HG03558 (cell line): ENCODE measurements around the gene ANK3.

ENCODE experiments used
- ATAC-seq: cut with Tn5 transposase; IDR thresholded peaks from one replicate; pipeline ENCODE4 v1.9.1; 2021; ENCODE audit warnings: moderate number of reproducible peaks; ENCODE audit not compliant: unreplicated experiment; ENCODE audit errors: extremely low read depth

Gene ANK3

DNA sequence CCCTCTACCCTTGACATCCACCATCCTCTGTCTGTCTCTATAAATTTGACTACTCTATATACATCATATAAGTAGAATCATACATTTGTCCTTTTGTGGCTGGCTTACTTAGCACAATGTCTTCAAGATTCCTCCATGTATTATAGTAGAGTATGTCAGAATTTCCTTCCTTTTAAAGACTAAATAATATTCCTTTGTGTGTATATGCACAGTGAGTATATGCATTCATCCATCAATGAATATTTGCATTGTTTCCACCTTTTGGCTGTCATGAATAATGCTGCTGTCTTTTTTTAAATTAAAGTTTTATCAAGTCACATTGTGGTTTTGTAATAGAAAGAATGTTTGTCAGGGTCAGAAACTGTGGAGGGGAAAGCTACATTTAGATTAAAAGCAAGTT is 195.3 kb downstream of the ANK3 start:
- ATAC-seq = no peak

- ATAC-seq = no peak
Measured at GRCh38 chr10:60192946-60193345, 196.7 kb downstream of the ANK3 start.

- ATAC-seq = no peak
Measured at GRCh38 chr10:60189861-60190475, 199.7 kb downstream of the ANK3 start.

DNA sequence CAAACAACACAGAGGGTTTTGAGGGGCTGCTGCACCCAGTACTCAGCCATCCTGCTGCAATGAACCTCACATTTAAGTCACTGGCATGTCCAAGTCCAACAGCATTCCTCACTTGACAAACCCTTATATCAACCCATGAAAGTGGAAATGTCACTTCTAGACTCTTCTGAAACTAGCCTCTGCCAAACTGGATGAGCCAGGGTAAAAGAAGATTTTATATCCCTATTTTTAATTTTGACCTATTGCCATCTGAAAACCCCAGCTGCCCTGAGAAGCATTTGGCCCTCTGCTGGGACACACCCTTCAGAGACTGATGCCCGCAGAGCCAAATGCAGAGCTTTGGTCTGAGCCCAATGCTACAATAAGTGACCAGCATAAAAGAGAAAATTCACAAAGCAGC is 201.1 kb downstream of the ANK3 start:
- no peak for ATAC-seq

GRCh38 chr10:60187691-60188090 is 202.0 kb downstream of the ANK3 start:
- ATAC-seq = no peak

- ATAC-seq = no peak
Measured at GRCh38 chr10:60186315-60187071, 203.2 kb downstream of the ANK3 start.

GRCh38 chr10:60185421-60185820 is 204.3 kb downstream of the ANK3 start:
- no peak for ATAC-seq

- no peak for ATAC-seq
Measured at GRCh38 chr10:60182691-60183090, 207.0 kb downstream of the ANK3 start.

- no peak for ATAC-seq
Measured at GRCh38 chr10:60176925-60177324, 212.8 kb downstream of the ANK3 start.

GRCh38 chr10:60175441-60175971 is 214.2 kb downstream of the ANK3 start:
- ATAC-seq = no peak

DNA sequence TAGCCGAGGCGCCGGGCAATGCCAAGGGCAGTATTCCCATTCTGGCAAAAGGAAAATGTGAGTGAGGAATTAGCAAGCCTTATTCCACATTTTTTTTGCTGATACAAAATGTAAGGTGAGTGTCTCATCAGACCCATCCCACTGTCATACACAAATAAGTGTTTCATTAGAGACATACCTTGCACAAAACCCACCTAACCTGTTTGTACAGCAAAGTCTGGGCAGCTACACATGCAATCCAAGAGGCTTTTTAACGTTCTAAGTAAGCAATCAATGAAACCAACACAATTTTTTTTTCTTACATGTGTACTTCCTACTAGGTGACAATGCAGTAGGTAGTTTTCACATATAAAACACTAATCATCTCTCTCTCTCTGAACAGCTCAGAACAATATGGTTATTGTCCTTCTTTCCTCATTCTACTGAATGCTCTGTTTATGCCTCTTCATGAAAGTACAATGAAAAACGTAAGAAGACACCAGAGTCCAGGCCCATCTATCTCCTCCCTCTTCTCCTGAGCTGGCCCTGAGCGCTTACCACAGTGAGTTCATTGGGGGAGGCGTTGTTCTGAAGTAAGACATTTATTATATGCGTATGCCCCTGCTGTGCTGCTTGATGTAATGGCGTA is 217.2 kb downstream of the ANK3 start:
- no peak for ATAC-seq

DNA sequence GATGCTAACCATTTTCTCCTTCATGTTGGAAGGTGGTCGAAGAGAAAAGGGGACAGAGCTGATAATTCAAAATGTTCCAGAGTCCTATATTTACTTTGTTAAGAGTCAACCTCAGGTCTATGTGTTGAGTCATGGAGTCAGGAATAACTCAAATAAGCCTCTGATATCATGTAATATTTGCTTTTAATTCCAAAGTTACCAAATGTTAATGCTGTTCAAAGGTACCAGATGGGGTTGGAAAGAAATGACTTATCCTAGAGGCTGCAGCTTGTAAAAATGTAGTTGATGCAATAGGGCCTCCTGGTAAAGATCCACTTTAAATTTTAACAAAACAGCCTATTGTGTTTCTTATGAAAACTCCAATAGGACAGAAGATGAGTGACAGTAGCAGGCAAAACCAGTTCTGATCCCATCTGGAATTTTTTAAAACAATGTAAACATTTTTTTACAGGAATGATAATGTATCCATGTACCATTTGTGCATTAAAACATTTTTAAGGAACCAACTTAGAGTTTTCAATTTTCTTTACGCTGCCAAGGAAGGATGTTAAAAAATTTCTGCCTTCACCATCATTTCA is 218.2 kb downstream of the ANK3 start:
- no peak for ATAC-seq

DNA sequence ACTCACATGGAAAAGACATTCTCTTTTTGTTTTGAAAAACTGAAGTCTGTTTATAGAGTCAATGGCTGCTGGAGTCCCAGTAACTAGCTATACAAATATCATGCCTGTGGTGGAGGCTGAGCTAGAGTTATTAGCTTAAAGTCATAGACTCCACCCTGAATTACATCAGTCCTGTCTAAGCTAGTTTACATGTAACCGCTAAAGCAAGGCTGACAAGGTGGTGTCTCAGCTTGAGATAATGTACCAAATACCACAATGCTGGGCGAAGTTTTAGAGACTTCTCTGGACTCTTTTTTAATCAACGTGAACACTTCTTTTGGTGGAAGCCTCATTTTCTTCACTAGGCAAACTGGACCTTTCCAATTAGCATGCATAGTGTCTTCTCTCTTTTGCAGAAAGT is 219.4 kb downstream of the ANK3 start:
- ATAC-seq = no peak

DNA sequence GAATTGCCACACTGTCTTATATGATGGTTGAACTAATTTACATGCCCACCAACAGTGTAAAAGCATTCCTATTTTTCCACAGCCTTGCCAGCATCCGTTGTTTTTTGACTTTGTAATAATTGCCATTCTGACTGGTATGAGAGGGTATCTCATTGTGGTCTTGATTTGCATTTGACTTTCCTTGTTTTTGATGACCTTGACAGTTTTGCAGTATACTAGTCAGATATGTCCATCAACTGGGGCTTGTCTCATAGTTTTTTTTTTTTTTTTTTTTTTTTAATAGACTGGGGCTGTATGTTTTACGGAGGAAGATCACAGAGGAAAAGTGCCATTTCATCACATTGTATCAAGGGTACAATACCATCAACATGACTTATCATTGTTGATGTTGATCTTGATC is 220.6 kb downstream of the ANK3 start:
- no peak for ATAC-seq

DNA sequence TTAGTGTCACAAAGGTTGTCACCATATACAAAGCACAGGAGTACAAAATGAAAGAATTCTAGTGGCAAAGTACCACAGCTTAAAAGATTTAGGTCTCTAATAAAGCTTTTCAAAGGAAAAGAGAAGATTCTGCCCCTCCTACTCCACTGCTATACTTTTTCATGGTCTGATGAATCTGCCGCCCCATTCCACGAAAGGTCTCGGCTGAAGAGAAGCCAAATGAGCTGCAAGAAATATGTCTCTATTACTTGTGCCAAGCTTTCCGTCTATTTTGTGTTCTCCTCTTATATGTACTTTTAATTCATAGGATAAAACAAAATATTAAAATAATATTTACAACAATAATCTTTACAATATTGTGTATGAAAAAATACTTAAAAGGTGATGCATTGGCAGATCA is 222.6 kb downstream of the ANK3 start:
- ATAC-seq = no peak

- no peak for ATAC-seq
Measured at GRCh38 chr10:60163786-60164185, 225.9 kb downstream of the ANK3 start.

- no peak for ATAC-seq
Measured at GRCh38 chr10:60162631-60163030, 227.0 kb downstream of the ANK3 start.

- ATAC-seq = no peak
Measured at GRCh38 chr10:60155943-60156683, 233.6 kb downstream of the ANK3 start.

DNA sequence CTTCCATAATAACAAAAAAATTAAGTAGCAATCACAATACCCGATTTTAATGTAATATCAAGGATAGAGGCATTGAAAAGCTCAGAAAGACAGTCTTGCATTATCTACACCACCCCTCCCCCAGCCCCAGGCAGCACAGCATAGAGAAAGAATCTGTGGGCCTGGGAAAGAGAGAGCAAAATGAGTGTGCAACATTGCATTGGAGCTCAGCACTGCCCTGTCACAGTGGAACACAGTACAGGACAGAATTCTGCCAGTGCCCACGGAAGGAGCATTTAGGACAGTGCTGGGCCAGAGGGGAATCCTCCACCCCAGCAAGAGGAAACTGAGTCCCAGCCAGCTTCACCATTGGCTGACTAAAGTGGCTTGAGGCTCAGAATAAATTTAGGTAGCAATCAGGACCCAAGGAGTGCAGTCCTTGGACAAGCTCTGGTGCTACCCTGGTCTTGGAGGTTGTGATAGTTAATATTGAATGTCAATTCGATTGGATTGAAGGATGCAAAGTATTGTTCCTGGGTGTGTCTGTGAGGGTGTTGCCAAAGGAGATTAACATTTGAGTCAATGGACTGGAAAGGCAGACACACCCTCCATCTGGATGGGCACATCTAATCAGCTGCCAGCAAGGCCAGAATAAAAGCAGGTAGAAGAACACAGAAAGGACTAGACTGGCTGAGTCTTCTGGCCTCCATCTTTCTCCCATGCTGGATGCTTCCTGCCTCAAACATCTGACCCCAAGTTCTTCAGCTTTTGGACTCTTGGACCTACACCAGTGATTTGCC is 234.4 kb downstream of the ANK3 start:
- no peak for ATAC-seq

GRCh38 chr10:60149003-60149402 is 240.7 kb downstream of the ANK3 start:
- ATAC-seq = no peak
